Endothelial cell of umbilical vein (primary cell): ENCODE results near the gene ASS1. TPM values are rescaled to one million over a fixed set of nuclear protein-coding genes. Genes with fewer than 3 reads are reported as not detected.

ENCODE experiments used
- BruUV-seq: library from RNA; stranded (reverse); fragments of 400-500 nt; replicated peaks from 2 replicates; lab custom pipeline; 2021; lab: Mats Ljungman, UMichigan
- CTCF ChIA-PET: fragments of 300-600, 350-600 bp; sonication (Branson Sonifier 250); formaldehyde crosslinking; loops from one replicate; lab custom pipeline; 2021; ENCODE audit warnings: antibody characterized with exemption, inconsistent platforms; lab: Charles Lee
- POLR2A ChIA-PET: fragments of 300-600, 350-600 bp; sonication (Branson Sonifier 250); formaldehyde crosslinking; loops from one replicate; lab custom pipeline; 2021; ENCODE audit warnings: antibody characterized with exemption, inconsistent platforms; lab: Charles Lee
- DNase-seq: peaks from one replicate; pipeline ENCODE4 v3.0.0-alpha.2; 2011; ENCODE audit warnings: low read depth, low spot score
- FAIRE-seq: peaks from 2 replicates; lab custom pipeline; 2011; peaks lifted over from hg19 to GRCh38; lab: Jason Lieb, UNC
- H2AFZ ChIP-seq: 2 replicates; pipeline ENCODE4 v1.6.0; 2012; ENCODE audit warnings: low read depth, low read length, control low read depth, inconsistent platforms
- H3K27ac ChIP-seq: 2 replicates; pipeline ENCODE4 v1.5.1; 2011; ENCODE audit warnings: low read depth, mild to moderate bottlenecking, control low read depth, low read length, moderate library complexity; ENCODE audit not compliant: insufficient read depth
- H3K27me3 ChIP-seq, 2 experiments: 2 replicates each; pipeline versions ENCODE4 v1.6.0 to v1.6.1; 2011; ENCODE audit warnings: low read length in 2 of 2, mixed read lengths in 1 of 2; ENCODE audit not compliant: control insufficient read depth in 2 of 2, insufficient read depth in 2 of 2
- H3K36me3 ChIP-seq, 2 experiments: 2 replicates in 1 of 2; 3 replicates in 1 of 2; pipeline ENCODE4 v1.5.1; 2011; ENCODE audit warnings: low read length in 2 of 2, mild to moderate bottlenecking in 1 of 2, moderate library complexity in 1 of 2; ENCODE audit not compliant: control insufficient read depth in 2 of 2, insufficient read depth in 2 of 2; ENCODE audit errors: extremely low read depth in 1 of 2
- H3K4me1 ChIP-seq: 3 replicates; pipeline ENCODE4 v1.5.1; 2011; ENCODE audit warnings: mild to moderate bottlenecking, low read length; ENCODE audit not compliant: control insufficient read depth, insufficient read depth; ENCODE audit errors: extremely low read depth
- H3K4me2 ChIP-seq: 2 replicates; pipeline ENCODE4 v1.6.1; 2011; ENCODE audit warnings: low read length, control low read depth, mixed read lengths; ENCODE audit not compliant: insufficient read depth
- H3K4me3 ChIP-seq, 3 experiments: fragments of 200-600 bp in 1 of 3; sonication (generic), shearing (Covaris generic) in 1 of 3; replicated peaks in 1 of 3; 2 replicates each; pipeline ENCODE4 v1.5.1; 2011 to 2016; ENCODE audit warnings: control low read depth in 3 of 3, low read length in 3 of 3, mild to moderate bottlenecking in 2 of 3, inconsistent platforms in 1 of 3, low read depth in 1 of 3, moderate library complexity in 1 of 3; ENCODE audit not compliant: insufficient read depth in 1 of 3
- H3K79me2 ChIP-seq: 2 replicates; pipeline ENCODE4 v1.6.0; 2012; ENCODE audit warnings: low read length, inconsistent platforms; ENCODE audit not compliant: control insufficient read depth, insufficient read depth
- H3K9ac ChIP-seq: replicated peaks from 2 replicates; pipeline ENCODE3; 2011; ENCODE audit warnings: low read length, control low read depth; ENCODE audit not compliant: insufficient read depth; ENCODE audit errors: extremely low read depth
- H3K9me1 ChIP-seq: replicated peaks from 3 replicates; pipeline ENCODE4 v1.6.0; 2011; ENCODE audit warnings: mild to moderate bottlenecking, low read length; ENCODE audit not compliant: control insufficient read depth, insufficient read depth; ENCODE audit errors: extremely low read depth
- H3K9me3 ChIP-seq: replicated peaks from 2 replicates; pipeline ENCODE4 v1.5.1; 2012; ENCODE audit warnings: low read length, inconsistent platforms; ENCODE audit not compliant: control insufficient read depth, insufficient read depth
- H4K20me1 ChIP-seq: replicated peaks from 2 replicates; pipeline ENCODE3; 2011; ENCODE audit warnings: mild to moderate bottlenecking, low read length; ENCODE audit not compliant: control insufficient read depth, insufficient read depth; ENCODE audit errors: extremely low read depth
- CTCF ChIP-seq, 2 donors: IDR thresholded peaks; 1 replicate in 1 of 2; 2 replicates in 1 of 2; pipeline ENCODE4 v1.5.1; 2011; ENCODE audit warnings: low read length in 2 of 2, mild to moderate bottlenecking in 2 of 2, moderate library complexity in 2 of 2, control low read depth in 1 of 2, inconsistent platforms in 1 of 2, low read depth in 1 of 2; ENCODE audit not compliant: insufficient read depth in 1 of 2; ENCODE audit errors: extremely low read depth in 1 of 2
- EZH2 ChIP-seq: IDR thresholded peaks from 2 replicates; pipeline ENCODE4 v1.6.1; 2012; ENCODE audit warnings: borderline replicate concordance, low read depth, mild to moderate bottlenecking, moderate library complexity, low read length, inconsistent platforms; ENCODE audit not compliant: severe bottlenecking
- FOS ChIP-seq: IDR thresholded peaks from 2 replicates; pipeline ENCODE4 v1.6.1; 2011; ENCODE audit warnings: mild to moderate bottlenecking, low read length, moderate library complexity, borderline replicate concordance; ENCODE audit not compliant: insufficient read depth
- GATA2 ChIP-seq: IDR thresholded peaks from 2 replicates; pipeline ENCODE4 v1.7.0; 2011; ENCODE audit warnings: low read depth, mild to moderate bottlenecking, moderate library complexity, mixed read lengths, low read length; ENCODE audit not compliant: insufficient read length, insufficient read depth
- JUN ChIP-seq: IDR thresholded peaks from 2 replicates; pipeline ENCODE4 v1.6.1; 2011; ENCODE audit warnings: borderline replicate concordance, low read depth; ENCODE audit not compliant: insufficient read length, insufficient read depth
- MAX ChIP-seq: IDR thresholded peaks from 2 replicates; pipeline ENCODE4 v1.6.1; 2011; ENCODE audit not compliant: insufficient read depth, insufficient read length
- MYC ChIP-seq: IDR thresholded peaks from one replicate; pipeline ENCODE4 v1.6.1; 2011; ENCODE audit warnings: mild to moderate bottlenecking, low read depth, low read length
- POLR2A ChIP-seq: IDR thresholded peaks from 2 replicates; pipeline ENCODE4 v1.6.1; 2012; ENCODE audit warnings: low read depth, mild to moderate bottlenecking, control low read depth, low read length
- POLR2AphosphoS5 ChIP-seq: IDR thresholded peaks from 2 replicates; pipeline ENCODE4 v1.6.1; 2012; ENCODE audit warnings: low read depth, mild to moderate bottlenecking, control low read depth, low read length, moderate library complexity; ENCODE audit not compliant: insufficient read depth
- dilution Hi-C: fragments of 300-500 bp; cut with MboI; formaldehyde crosslinking; loops from one replicate; pipeline ENCODE4 v1.15.0; 2019; ENCODE audit warnings: low sequenced_read_pairs; ENCODE audit not compliant: extremely low pct_ligation_motif_present
- intact Hi-C: fragments of 100-400 bp; cut with micrococcal nuclease; formaldehyde crosslinking; loops from one replicate; pipeline ENCODE4 v1.10.0; 2022
- polyA plus RNA-seq, 4 experiments: library from polyadenylated mRNA; depleted of rRNA in 3 of 4; stranded (reverse) in 3 of 4; unstranded in 1 of 4; fragments of >200 nt; gene quantifications; 2 replicates each; pipeline versions ENCODE4 v1.2.1 to v1.2.3, GENCODE V29; 2011 to 2012; ENCODE audit warnings: missing spikeins in 1 of 4
- total RNA-seq: library from RNA; stranded (reverse); gene quantifications from 2 replicates; pipeline ENCODE4 v1.2.3, GENCODE V29; 2021

ASS1 gene
- total and polyA plus RNA-seq, 2 donors (not counting 3 experiments of a cell fraction or from before 2014, with no cell fraction given) = 3.6 to 12.4 TPM

- FAIRE-seq (no peak), DNase-seq (no peak)
- intact Hi-C loops = no loop called here
- no TSS peak for BruUV-seq
- Histone ChIP-seq H4K20me1 (no peaks in the 10 kb centered on the region), H3K9ac (no peak overlapping the region), H3K27ac (no peak overlapping the region), H3K79me2 (no peaks in the 10 kb centered on the region), H3K4me3 (no peak overlapping the region), H2AFZ (no peak overlapping the region), H3K9me3 (no peaks in the 10 kb centered on the region), H3K4me2 (no peak overlapping the region), H3K36me3 (no peaks in the 10 kb centered on the region), H3K9me1 (no peaks in the 10 kb centered on the region), H3K27me3 (no peaks in the 10 kb centered on the region), H3K4me1 (no peaks in the 10 kb centered on the region)
- ChIA-PET POLR2A (no interaction called here), CTCF (no interaction called here)
- TF ChIP-seq MYC = no peak
- TF ChIP-seq MAX = no peak
- TF ChIP-seq CTCF (IDR thresholded peaks at IDR 0.05; ENCODE audit: extremely low read depth in 1 of 2, insufficient read depth in 1 of 2, low read depth in 1 of 2, low read length in 2 of 2) = no peak
- TF ChIP-seq GATA2 = no peak
- dilution Hi-C loops = no loop called here
Measured at GRCh38 chr9:130473566-130473965, 28.8 kb downstream of the ASS1 start.

- no TSS peak for BruUV-seq
- intact Hi-C loops = no loop called here
- POLR2A ChIA-PET = no interaction called here
Measured at GRCh38 chr9:130474106-130474505, 29.3 kb downstream of the ASS1 start.

More at GRCh38 chr9:130474106-130474505, 29.3 kb downstream of the ASS1 start:
- no peaks in the 10 kb centered on the region for H3K27me3 ChIP-seq
- H2AFZ ChIP-seq = no peak overlapping the region
- H3K9ac ChIP-seq = no peak overlapping the region
- H3K4me1 ChIP-seq = no peaks in the 10 kb centered on the region
- CTCF ChIA-PET = no interaction called here
- no peaks in the 10 kb centered on the region for H3K36me3 ChIP-seq
- no peaks in the 10 kb centered on the region for H4K20me1 ChIP-seq
- H3K9me3 ChIP-seq = no peaks in the 10 kb centered on the region
- H3K79me2 ChIP-seq = no peaks in the 10 kb centered on the region
- no peak overlapping the region for H3K4me2 ChIP-seq
- H3K9me1 ChIP-seq = no peaks in the 10 kb centered on the region
- dilution Hi-C loops = no loop called here
- no peak for DNase-seq
- FAIRE-seq = no peak
- no peak overlapping the region for H3K27ac ChIP-seq
- no peak overlapping the region for H3K4me3 ChIP-seq
- TF ChIP-seq GATA2 = no peak
- TF ChIP-seq JUN = no peak
- no peak for TF ChIP-seq POLR2A
- no peak for TF ChIP-seq EZH2
- TF ChIP-seq FOS = no peak
- no peak for TF ChIP-seq POLR2AphosphoS5
- no peak for TF ChIP-seq CTCF (IDR thresholded peaks at IDR 0.05; ENCODE audit: extremely low read depth in 1 of 2, insufficient read depth in 1 of 2, low read depth in 1 of 2, low read length in 2 of 2)
- TF ChIP-seq MYC = no peak
- no peak for TF ChIP-seq MAX
